GM12891 (cell line): Measurements from ENCODE around the gene NUBP2.

Source experiments
- POLR2A ChIP-seq: IDR thresholded peaks from 2 replicates; pipeline ENCODE4 v1.6.1; 2011; ENCODE audit warnings: low read depth, low read length, control low read depth
- POLR2AphosphoS5 ChIP-seq: IDR thresholded peaks from 2 replicates; pipeline ENCODE4 v1.6.1; 2011; ENCODE audit warnings: low read depth, low read length, control low read depth
- SPI1 ChIP-seq: IDR thresholded peaks from 2 replicates; pipeline ENCODE4 v1.6.1; 2011; ENCODE audit warnings: low read depth, low read length, control low read depth
- TAF1 ChIP-seq: IDR thresholded peaks from 2 replicates; pipeline ENCODE4 v1.6.1; 2011; ENCODE audit warnings: low read depth, low read length, control low read depth

GRCh38 chr16:1757714-1758461 lies 24.9 kb upstream of the NUBP2 start:
- TF ChIP-seq POLR2A (no peak), POLR2AphosphoS5 (no peak), TAF1 (no peak), SPI1 (no peak)
